ENCODE measurements around the gene SLC6A11. TPM values are rescaled to one million over a fixed set of nuclear protein-coding genes. Genes with fewer than 3 reads are reported as not detected.

Gene SLC6A11
- total RNA-seq, 1 experiment from 2014 or later: 1.5 TPM

- H2BK5ac ChIP-seq (ENCODE audit: insufficient read length, low read length): no peak overlapping the region
- H3K4me2 ChIP-seq (ENCODE audit: insufficient read depth, insufficient read length, low read length): no peak overlapping the region
- no peak overlapping the region for H2BK12ac ChIP-seq (ENCODE audit: insufficient read length, low read depth, low read length)
- no peak overlapping the region for H3K4me3 Mint-ChIP-seq
- H3K4ac ChIP-seq (ENCODE audit: low read depth, low read length): no peak overlapping the region
- no peak overlapping the region for H3T11ph ChIP-seq (ENCODE audit: low read length)
- no peak overlapping the region for H3K56ac ChIP-seq (ENCODE audit: insufficient read length, low read depth, low read length)
- H3K9me3 Mint-ChIP-seq: no peaks in the 10 kb centered on the region
- H3K23ac ChIP-seq (ENCODE audit: insufficient read length, low read depth, low read length): no peak overlapping the region
- no peak overlapping the region for H2BK15ac ChIP-seq (ENCODE audit: low read depth, low read length)
- no peak overlapping the region; a peak in 1 of 7 replicates for H3K27ac Mint-ChIP-seq
- no peak overlapping the region for H2BK120ac ChIP-seq (ENCODE audit: low read depth, low read length, poor library complexity, severe bottlenecking)
- no peak for TF ChIP-seq CTCF (conservative IDR thresholded peaks at IDR 0.05)
- H3K9ac ChIP-seq (ENCODE audit: extremely low read depth, insufficient read length, low read length): no peak overlapping the region
- H3K79me2 ChIP-seq (ENCODE audit: insufficient read depth, low read length): no peaks in the 10 kb centered on the region
- H2AK5ac ChIP-seq (ENCODE audit: insufficient read length, low read length): no peak overlapping the region
- peaks cover 12% of the 10 kb centered on the region for H3K27me3 Mint-ChIP-seq (ENCODE audit: low read depth)
- no peaks in the 10 kb centered on the region for H4K20me1 ChIP-seq (ENCODE audit: control insufficient read depth, insufficient read depth, insufficient read length)
- no CpG with 5 or more reads among the region's 9 CpGs for WGBS (ENCODE audit: extremely low coverage, insufficient read length, low lambda C conversion rate)
- no peak overlapping the region for H2AFZ ChIP-seq (ENCODE audit: low read length)
- DNase-seq: no peak
- H3K9me3 ChIP-seq (ENCODE audit: control insufficient read depth, low read depth, low read length): no peaks in the 10 kb centered on the region
- H2BK20ac ChIP-seq (ENCODE audit: low read depth, low read length, poor library complexity, severe bottlenecking): no peak overlapping the region
- no peak overlapping the region for H4K91ac ChIP-seq (ENCODE audit: insufficient read length, low read depth, low read length)
- H3K23me2 ChIP-seq (ENCODE audit: insufficient read length, low read depth, low read length, poor library complexity, severe bottlenecking): no peaks in the 10 kb centered on the region
- H3K14ac ChIP-seq (ENCODE audit: insufficient read depth, low read length): no peak overlapping the region
- H3K4me1 Mint-ChIP-seq: peaks cover 12 to 19% of the 10 kb centered on the region in 2 experiments
- no peak overlapping the region for H4K5ac ChIP-seq (ENCODE audit: insufficient read length, low read depth, low read length)
- no peak overlapping the region for H3K27ac ChIP-seq (ENCODE audit: insufficient read length, low read depth, low read length)
- no peaks in the 10 kb centered on the region for H3K27me3 ChIP-seq (ENCODE audit: insufficient read depth, low read length)
- no peaks in the 10 kb centered on the region for H3K4me1 ChIP-seq (ENCODE audit: insufficient read depth, low read length)
- no peaks in the 10 kb centered on the region for H3K79me1 ChIP-seq (ENCODE audit: insufficient read depth, low read depth, low read length, poor library complexity, severe bottlenecking)
- H4K8ac ChIP-seq (replicated peaks; ENCODE audit: insufficient read length, low read depth, low read length): no peak overlapping the region
- no peaks in the 10 kb centered on the region for H3K36me3 Mint-ChIP-seq (ENCODE audit: insufficient read depth in 1 of 3, low read depth in 3 of 3)
- no peak overlapping the region for H3K18ac ChIP-seq (ENCODE audit: insufficient read length, low read depth, low read length)
Observed at GRCh38 chr3:10935846-10936631, 120.0 kb downstream of the SLC6A11 start.
